Measurements from ENCODE around the gene PDE4D.
"Not testable (repeated sequence)": the region's sequence is repeated elsewhere in the genome, so short reads cannot be mapped to it uniquely, and the experiment has no call there.

The PDE4D gene

DNA sequence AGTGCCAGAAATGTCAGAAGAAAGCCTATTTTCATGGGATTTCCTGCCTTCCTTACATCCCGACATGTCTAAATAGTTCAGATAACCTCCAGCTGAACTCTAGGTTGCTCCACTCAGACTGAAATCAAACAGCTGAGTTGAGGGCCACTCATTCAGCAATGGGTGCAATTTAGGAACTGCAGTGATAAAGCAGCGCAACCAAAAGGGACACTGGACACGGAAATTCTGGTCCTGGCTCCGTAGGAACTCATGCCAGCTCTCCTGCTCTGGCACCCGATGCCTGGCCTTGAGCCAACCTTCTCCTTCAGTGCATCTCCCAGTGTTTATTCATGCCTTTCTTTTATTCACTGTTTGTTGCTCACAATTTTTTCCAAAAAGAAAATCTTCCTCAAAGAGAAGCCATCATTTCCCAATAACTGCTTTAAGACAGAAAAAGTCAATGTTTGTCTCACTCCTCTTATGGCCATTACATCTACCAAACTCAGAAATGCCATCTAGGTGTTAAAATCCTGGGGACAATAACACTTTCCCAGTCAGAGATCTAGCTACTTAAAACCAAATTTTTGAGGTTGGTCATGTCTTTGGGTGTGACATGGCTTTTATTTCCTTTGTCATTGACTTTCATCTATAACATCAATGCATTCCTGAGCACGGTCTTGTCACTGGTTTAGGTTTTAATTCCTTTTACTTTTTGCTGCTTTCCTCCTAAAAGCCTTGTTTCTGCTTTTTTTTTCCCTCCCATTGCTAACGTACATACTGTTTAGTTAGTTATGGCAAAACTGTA is 126.9 kb downstream of the PDE4D start:
- Histone ChIP-seq H3K27ac (ENCODE audit: insufficient read depth, low read depth, low read length, poor library complexity, severe bottlenecking) (no peak overlapping the region), H3K4me3 (ENCODE audit: insufficient read depth, low read depth, low read length) (no peak overlapping the region), H3K4me1 (ENCODE audit: control insufficient read depth, insufficient read depth, low read length) (no peaks in the 10 kb centered on the region), H3K36me3 (ENCODE audit: control insufficient read depth, insufficient read depth, low read length) (no peaks in the 10 kb centered on the region), H3K9me3 (ENCODE audit: control insufficient read depth, low read length) (no peaks in the 10 kb centered on the region), H3K27me3 (ENCODE audit: control insufficient read depth, insufficient read depth, low read length, poor library complexity, severe bottlenecking) (peaks cover 36% of the 10 kb centered on the region)
- 92% methylated on average over 6 of the region's 7 CpGs for WGBS, 2 experiments

DNA sequence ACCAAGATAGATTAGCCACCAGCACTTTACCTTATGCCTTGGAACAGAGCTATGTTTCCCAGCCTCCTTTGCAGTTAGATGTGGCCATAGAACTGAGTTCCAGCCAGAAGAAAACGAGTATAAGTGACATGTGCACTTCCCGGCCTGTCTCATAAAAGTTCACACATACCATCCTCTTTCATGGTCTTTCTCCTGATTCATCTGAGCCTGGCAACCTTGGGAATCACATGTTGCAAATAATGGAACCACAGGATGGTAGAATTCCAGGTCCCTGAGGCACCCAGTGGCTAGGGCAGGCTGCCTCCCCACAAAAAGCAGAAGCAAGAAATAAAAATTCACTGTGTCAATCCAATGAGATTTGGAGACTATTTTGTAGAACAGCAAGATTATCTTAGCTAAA is 128.1 kb downstream of the PDE4D start:
- H3K27ac ChIP-seq (ENCODE audit: insufficient read depth, low read depth, low read length, poor library complexity, severe bottlenecking) = no peak overlapping the region
- H3K4me3 ChIP-seq (ENCODE audit: insufficient read depth, low read depth, low read length) = no peak overlapping the region
- H3K4me1 ChIP-seq (ENCODE audit: control insufficient read depth, insufficient read depth, low read length) = no peaks in the 10 kb centered on the region
- WGBS, 2 experiments = 88 to 94% methylated on average over 2 of the region's 2 CpGs
- H3K9me3 ChIP-seq (ENCODE audit: control insufficient read depth, low read length) = no peaks in the 10 kb centered on the region
- H3K27me3 ChIP-seq (ENCODE audit: control insufficient read depth, insufficient read depth, low read length, poor library complexity, severe bottlenecking) = peaks cover 36% of the 10 kb centered on the region
- no peaks in the 10 kb centered on the region for H3K36me3 ChIP-seq (ENCODE audit: control insufficient read depth, insufficient read depth, low read length)

DNA sequence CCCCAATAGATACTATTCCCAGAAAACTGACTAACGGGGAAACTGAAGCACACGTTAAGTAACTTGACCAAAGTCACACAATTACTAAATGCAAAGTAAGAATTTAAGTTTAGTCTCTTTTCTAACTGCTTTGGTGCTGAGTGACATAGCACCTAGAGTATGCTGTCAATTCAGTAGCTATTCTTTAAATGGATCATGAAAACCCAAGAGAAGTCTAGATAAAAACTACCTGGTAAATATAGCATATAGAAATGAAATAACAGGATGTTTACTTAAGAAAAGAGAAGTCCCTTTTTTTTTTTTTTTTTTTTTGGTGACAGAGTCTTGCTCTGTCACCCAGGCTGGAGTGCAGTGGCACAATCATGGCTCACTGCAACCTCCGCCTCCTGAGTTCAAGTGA is 129.2 kb downstream of the PDE4D start:
- no peak overlapping the region for H3K27ac ChIP-seq (ENCODE audit: insufficient read depth, low read depth, low read length, poor library complexity, severe bottlenecking)
- peaks cover 27% of the 10 kb centered on the region for H3K27me3 ChIP-seq (ENCODE audit: control insufficient read depth, insufficient read depth, low read length, poor library complexity, severe bottlenecking)
- no peaks in the 10 kb centered on the region for H3K9me3 ChIP-seq (ENCODE audit: control insufficient read depth, low read length)
- no peaks in the 10 kb centered on the region for H3K36me3 ChIP-seq (ENCODE audit: control insufficient read depth, insufficient read depth, low read length)
- 86 to 94% methylated on average over 1 to 3 of the region's 3 CpGs for WGBS, 2 experiments
- H3K4me3 ChIP-seq (ENCODE audit: insufficient read depth, low read depth, low read length) = no peak overlapping the region
- H3K4me1 ChIP-seq (ENCODE audit: control insufficient read depth, insufficient read depth, low read length) = no peaks in the 10 kb centered on the region

DNA sequence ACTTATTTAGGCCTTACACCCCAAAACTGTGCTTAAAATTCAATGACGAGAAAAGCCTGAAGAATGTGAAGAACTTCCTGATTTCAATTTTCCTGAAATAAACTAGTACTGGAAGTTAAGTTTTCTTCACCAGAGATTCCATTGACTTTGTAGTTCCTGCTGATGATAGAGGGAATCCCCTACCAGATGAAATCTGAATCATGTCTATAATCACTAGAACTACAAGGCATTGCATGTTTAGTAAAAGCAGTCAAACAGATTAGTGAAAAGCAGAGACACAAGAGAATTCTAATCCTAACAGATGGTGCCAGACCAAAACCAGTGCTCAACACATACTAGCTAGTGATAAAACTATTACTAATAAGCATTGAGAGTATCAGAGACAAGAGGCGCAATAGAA is 130.0 kb downstream of the PDE4D start:
- 100% methylated on average over 2 of the region's 2 CpGs for WGBS, 2 experiments
- Histone ChIP-seq H3K27me3 (ENCODE audit: control insufficient read depth, insufficient read depth, low read length, poor library complexity, severe bottlenecking) (peaks cover 19% of the 10 kb centered on the region), H3K4me3 (ENCODE audit: insufficient read depth, low read depth, low read length) (no peak overlapping the region), H3K36me3 (ENCODE audit: control insufficient read depth, insufficient read depth, low read length) (no peaks in the 10 kb centered on the region), H3K9me3 (ENCODE audit: control insufficient read depth, low read length) (no peaks in the 10 kb centered on the region), H3K27ac (ENCODE audit: insufficient read depth, low read depth, low read length, poor library complexity, severe bottlenecking) (no peak overlapping the region), H3K4me1 (ENCODE audit: control insufficient read depth, insufficient read depth, low read length) (no peaks in the 10 kb centered on the region)

DNA sequence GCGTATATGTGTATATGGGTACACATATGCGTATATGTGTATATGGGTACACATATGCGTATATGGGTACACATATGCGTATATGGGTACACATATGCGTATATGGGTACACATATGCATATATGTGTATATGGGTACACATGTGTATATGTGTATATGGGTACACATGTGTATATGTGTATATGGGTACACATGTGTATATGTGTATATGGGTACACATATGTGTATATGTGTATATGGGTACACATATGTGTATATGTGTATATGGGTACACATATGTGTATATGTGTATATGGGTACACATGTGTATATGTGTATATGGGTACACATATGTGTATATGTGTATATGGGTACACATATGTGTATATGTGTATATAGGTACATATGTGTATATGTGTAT is 131.3 kb downstream of the PDE4D start:
- not testable (repeated sequence) for H3K4me1 ChIP-seq (ENCODE audit: control insufficient read depth, insufficient read depth, low read length); H3K27ac ChIP-seq (ENCODE audit: insufficient read depth, low read depth, low read length, poor library complexity, severe bottlenecking); H3K9me3 ChIP-seq (ENCODE audit: control insufficient read depth, low read length); H3K36me3 ChIP-seq (ENCODE audit: control insufficient read depth, insufficient read depth, low read length); H3K27me3 ChIP-seq (ENCODE audit: control insufficient read depth, insufficient read depth, low read length, poor library complexity, severe bottlenecking); H3K4me3 ChIP-seq (ENCODE audit: insufficient read depth, low read depth, low read length)
- 76 to 83% methylated on average over 5 of the region's 5 CpGs for WGBS, 2 experiments

DNA sequence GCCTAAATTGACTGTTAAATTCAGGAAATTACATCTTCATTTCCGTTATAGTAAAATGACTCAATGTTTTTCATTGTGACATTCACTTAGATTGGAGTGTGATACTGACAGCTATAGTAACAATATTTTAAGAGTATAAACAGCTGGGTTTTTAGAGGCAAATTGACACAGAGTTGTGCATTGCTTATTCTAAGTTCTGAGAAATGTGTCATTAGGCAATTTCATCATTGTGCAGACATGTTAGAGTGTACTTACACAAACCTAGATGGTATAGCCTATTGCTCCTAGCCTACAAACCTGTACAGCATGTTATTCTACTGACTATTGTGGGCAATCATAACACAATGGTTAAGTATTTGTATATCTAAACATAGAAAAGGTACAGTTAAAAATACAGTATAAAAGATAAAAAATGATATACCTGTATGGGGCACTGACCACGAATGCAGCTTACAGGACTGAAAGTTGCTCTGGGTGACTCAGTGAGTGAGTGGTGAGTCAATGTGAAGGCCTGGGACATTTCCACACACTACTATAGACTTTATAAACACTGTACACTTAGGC is 132.7 kb downstream of the PDE4D start:
- Histone ChIP-seq H3K9me3 (ENCODE audit: control insufficient read depth, low read length) (no peaks in the 10 kb centered on the region), H3K36me3 (ENCODE audit: control insufficient read depth, insufficient read depth, low read length) (no peaks in the 10 kb centered on the region), H3K4me3 (ENCODE audit: insufficient read depth, low read depth, low read length) (no peak overlapping the region), H3K27me3 (ENCODE audit: control insufficient read depth, insufficient read depth, low read length, poor library complexity, severe bottlenecking) (no peaks in the 10 kb centered on the region), H3K27ac (ENCODE audit: insufficient read depth, low read depth, low read length, poor library complexity, severe bottlenecking) (no peak overlapping the region), H3K4me1 (ENCODE audit: control insufficient read depth, insufficient read depth, low read length) (no peaks in the 10 kb centered on the region)
- WGBS, 2 experiments = 100% methylated on average over 2 of the region's 2 CpGs; no CpG with 5 or more reads in 1 of the 2 experiments

DNA sequence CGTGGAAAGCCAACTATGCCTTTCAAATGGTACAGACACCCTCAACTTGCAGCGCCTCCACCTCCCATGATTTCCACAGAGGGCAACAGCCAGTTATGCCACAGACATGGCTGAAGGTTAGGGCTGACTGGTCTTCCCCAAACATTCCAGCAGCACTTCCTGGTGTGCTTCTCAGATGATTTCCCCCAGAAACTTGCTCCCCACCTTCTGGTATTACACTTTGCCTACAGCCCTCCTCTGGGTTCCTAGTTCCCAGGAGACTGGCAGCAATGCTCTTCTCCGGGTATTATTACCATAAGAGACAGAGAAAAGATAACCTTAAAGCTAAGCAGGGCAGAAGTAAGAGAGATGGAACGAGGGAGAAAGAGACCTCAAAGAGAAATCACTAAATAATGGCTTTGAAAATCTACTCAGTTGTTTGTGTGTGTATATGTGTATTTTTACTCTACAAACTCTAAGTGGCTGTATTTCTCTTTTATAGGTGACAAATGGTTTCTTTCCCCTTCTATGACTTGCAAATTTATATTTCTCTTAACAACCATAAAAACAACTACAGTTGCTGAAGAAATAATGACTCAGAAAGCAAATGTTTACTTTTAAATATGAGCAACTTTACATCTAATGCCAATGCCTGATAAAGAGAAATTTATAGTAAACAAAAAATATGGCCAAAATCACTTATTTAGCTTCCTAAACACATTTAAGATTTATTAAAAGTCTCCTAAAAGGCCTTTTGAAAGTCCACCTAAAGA is 133.8 kb downstream of the PDE4D start:
- no peaks in the 10 kb centered on the region for H3K9me3 ChIP-seq (ENCODE audit: control insufficient read depth, low read length)
- H3K27me3 ChIP-seq (ENCODE audit: control insufficient read depth, insufficient read depth, low read length, poor library complexity, severe bottlenecking) = no peaks in the 10 kb centered on the region
- no peaks in the 10 kb centered on the region for H3K36me3 ChIP-seq (ENCODE audit: control insufficient read depth, insufficient read depth, low read length)
- H3K4me3 ChIP-seq (ENCODE audit: insufficient read depth, low read depth, low read length) = no peak overlapping the region
- WGBS, 2 experiments = 92 to 94% methylated on average over 3 to 4 of the region's 4 CpGs
- H3K27ac ChIP-seq (ENCODE audit: insufficient read depth, low read depth, low read length, poor library complexity, severe bottlenecking) = no peak overlapping the region
- H3K4me1 ChIP-seq (ENCODE audit: control insufficient read depth, insufficient read depth, low read length) = no peaks in the 10 kb centered on the region

DNA sequence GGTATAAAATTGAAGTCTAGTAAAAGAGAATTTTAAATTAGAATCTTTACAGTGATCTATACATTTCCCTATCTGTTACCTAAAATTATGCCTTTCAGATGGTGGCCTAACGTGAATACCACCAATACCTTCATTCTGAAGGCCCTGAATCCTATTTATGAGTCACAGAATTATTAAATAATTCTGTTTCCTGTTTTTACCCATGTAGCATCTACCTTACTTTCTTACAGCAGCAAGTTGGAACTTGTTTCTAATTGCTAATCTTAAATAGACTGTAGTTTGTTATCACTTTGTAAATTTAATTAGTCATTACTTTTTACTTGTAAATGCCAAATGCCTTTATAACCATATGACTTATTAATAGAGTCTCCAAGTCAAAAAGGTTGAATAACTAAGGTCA is 135.0 kb downstream of the PDE4D start:
- H3K27me3 ChIP-seq (ENCODE audit: control insufficient read depth, insufficient read depth, low read length, poor library complexity, severe bottlenecking) = no peaks in the 10 kb centered on the region
- no peaks in the 10 kb centered on the region for H3K4me1 ChIP-seq (ENCODE audit: control insufficient read depth, insufficient read depth, low read length)
- no peak overlapping the region for H3K4me3 ChIP-seq (ENCODE audit: insufficient read depth, low read depth, low read length)
- H3K27ac ChIP-seq (ENCODE audit: insufficient read depth, low read depth, low read length, poor library complexity, severe bottlenecking) = no peak overlapping the region
- H3K9me3 ChIP-seq (ENCODE audit: control insufficient read depth, low read length) = no peaks in the 10 kb centered on the region
- 89 to 93% methylated on average over 1 of the region's 1 CpG for WGBS, 2 experiments
- H3K36me3 ChIP-seq (ENCODE audit: control insufficient read depth, insufficient read depth, low read length) = no peaks in the 10 kb centered on the region

DNA sequence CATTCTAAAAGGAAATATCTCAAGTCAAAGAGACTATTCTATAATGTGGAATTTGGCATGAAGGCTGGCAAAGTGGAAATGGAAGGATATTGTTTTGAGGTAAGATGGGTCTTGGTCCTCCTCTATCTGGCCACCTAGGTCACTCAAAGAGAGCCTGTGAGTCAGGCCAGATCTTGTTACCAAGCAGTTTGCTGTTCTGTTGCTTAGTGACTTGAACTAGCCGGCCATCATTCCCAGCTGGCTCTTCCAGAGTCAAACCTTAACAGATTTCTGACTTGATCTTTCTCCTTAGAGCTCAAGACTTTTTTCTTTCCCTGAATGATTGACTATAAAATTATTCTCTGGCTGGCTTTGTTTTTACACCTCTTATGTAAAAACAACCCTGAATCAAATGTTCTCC is 136.1 kb downstream of the PDE4D start:
- no peak overlapping the region for H3K4me3 ChIP-seq (ENCODE audit: insufficient read depth, low read depth, low read length)
- WGBS, 2 experiments = 0% methylated on average over 1 of the region's 1 CpG; no CpG with 5 or more reads in 1 of the 2 experiments
- H3K36me3 ChIP-seq (ENCODE audit: control insufficient read depth, insufficient read depth, low read length) = no peaks in the 10 kb centered on the region
- H3K4me1 ChIP-seq (ENCODE audit: control insufficient read depth, insufficient read depth, low read length) = no peaks in the 10 kb centered on the region
- H3K27me3 ChIP-seq (ENCODE audit: control insufficient read depth, insufficient read depth, low read length, poor library complexity, severe bottlenecking) = no peaks in the 10 kb centered on the region
- H3K27ac ChIP-seq (ENCODE audit: insufficient read depth, low read depth, low read length, poor library complexity, severe bottlenecking) = no peak overlapping the region
- H3K9me3 ChIP-seq (ENCODE audit: control insufficient read depth, low read length) = no peaks in the 10 kb centered on the region

DNA sequence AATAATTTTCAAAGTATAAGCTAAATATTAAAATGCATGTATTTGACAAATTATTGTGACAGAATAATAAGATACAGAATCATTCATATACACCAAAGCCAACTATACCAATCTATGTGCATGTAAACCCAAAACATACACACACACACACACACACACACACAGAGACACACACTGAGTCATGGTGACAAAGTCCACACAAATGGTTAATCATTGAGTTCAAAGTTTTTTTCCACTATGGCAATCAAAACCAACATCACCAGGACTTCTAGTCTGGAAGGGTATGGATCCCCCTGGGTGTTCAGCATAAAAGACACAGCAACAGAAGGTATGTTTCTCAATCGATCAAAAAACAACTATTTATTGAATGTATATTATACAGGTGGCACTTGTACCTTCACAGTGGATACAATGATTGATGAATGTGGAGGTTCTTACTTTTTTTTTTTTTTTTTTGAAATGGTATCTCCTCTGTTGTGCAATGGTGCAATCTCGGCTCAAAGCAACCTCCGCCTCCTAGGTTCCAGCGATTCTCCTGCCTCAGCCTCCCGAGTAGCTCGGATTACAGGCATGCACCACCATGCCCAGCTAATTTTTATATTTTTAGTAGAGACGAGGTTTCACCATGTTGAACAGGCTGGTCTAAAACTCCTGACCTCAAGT is 137.0 kb downstream of the PDE4D start:
- Histone ChIP-seq H3K36me3 (ENCODE audit: control insufficient read depth, insufficient read depth, low read length) (no peaks in the 10 kb centered on the region), H3K4me3 (ENCODE audit: insufficient read depth, low read depth, low read length) (no peak overlapping the region), H3K27ac (ENCODE audit: insufficient read depth, low read depth, low read length, poor library complexity, severe bottlenecking) (no peak overlapping the region), H3K9me3 (ENCODE audit: control insufficient read depth, low read length) (no peaks in the 10 kb centered on the region), H3K27me3 (ENCODE audit: control insufficient read depth, insufficient read depth, low read length, poor library complexity, severe bottlenecking) (no peaks in the 10 kb centered on the region), H3K4me1 (ENCODE audit: control insufficient read depth, insufficient read depth, low read length) (no peaks in the 10 kb centered on the region)
- WGBS, 2 experiments = 93 to 95% methylated on average over 7 of the region's 7 CpGs
